Measurements from ENCODE around the gene SPHK1. TPM values are rescaled to one million over a fixed set of nuclear protein-coding genes. Genes with fewer than 3 reads are reported as not detected.
A peak's percentile ranks its signal among the peaks of the same experiment; 100 is the strongest.

Gene SPHK1
- polyA plus RNA-seq, 1 donor from 2014 or later, result 2.7 TPM

DNA sequence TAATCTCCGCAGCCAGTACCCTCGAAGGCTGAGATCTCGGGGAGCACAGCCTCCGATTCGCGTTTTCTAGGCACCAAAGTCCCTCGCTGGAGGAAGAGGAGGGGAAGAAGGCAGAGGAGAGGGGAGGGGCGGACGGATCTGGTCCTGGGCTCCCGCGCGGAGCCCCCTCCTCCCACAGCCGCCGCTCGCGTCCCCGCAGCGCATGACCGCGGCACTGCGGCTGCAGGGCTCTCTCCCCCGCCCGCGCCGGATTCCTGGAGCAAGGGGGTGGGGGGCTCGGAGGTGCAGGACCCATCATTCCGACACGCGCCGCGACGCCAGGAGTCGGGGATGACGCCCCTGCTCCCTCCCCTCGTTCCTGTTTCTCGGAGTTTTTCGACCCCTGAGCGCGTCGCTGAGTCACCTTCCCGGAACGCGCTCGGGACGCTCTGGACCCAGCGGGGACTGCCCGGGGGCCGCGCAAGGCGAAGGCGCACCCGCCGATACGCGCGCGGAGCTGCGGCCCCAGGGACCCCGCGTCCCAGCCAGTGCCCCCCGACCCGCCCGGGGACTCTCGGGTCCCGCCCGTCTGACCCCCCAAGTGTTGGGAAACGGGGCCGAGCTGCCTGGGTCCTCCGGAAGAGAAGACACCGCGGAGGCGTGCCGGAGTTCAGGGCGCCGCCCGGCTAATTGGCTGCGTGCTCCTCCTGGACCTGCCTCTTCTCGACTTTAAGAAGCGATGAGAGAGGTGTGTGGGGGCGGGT, 1.4 kb upstream of the SPHK1 start:
- TF ChIP-seq EP300 (conservative IDR thresholded peaks at IDR 0.05; ENCODE audit: poor library complexity, severe bottlenecking) (no peak), TAF1 (IDR thresholded peaks at IDR 0.05; ENCODE audit: low read depth) (peak; percentile 51)
- Histone ChIP-seq H3K4me2 (ENCODE audit: low read length) (peak overlapping the region; percentile 48), H3K4me3 (ENCODE audit: low read length) (peak overlapping the region; percentile 73), H3K27me3 (ENCODE audit: insufficient read depth, low read depth, low read length) (peaks cover 40% of the 10 kb centered on the region), H3K79me2 (replicated peaks; ENCODE audit: insufficient read depth, low read length) (no peaks in the 10 kb centered on the region), H3K9me2 (ENCODE audit: insufficient read depth, low read length) (no peaks in the 10 kb centered on the region), H4K20me1 (ENCODE audit: insufficient read depth) (no peaks in the 10 kb centered on the region), H3K36me3 (ENCODE audit: insufficient read depth, low read length) (no peaks in the 10 kb centered on the region), H3K9ac (ENCODE audit: low read length) (peak overlapping the region; percentile 51), H2AFZ (ENCODE audit: low read depth, low read length) (no peak overlapping the region), H3K9me3 (ENCODE audit: low read length) (no peaks in the 10 kb centered on the region), H3K27ac (ENCODE audit: low read length) (no peak overlapping the region), H3F3A (ENCODE audit: insufficient read depth, low read length, poor library complexity, severe bottlenecking) (no peaks in the 10 kb centered on the region)

DNA sequence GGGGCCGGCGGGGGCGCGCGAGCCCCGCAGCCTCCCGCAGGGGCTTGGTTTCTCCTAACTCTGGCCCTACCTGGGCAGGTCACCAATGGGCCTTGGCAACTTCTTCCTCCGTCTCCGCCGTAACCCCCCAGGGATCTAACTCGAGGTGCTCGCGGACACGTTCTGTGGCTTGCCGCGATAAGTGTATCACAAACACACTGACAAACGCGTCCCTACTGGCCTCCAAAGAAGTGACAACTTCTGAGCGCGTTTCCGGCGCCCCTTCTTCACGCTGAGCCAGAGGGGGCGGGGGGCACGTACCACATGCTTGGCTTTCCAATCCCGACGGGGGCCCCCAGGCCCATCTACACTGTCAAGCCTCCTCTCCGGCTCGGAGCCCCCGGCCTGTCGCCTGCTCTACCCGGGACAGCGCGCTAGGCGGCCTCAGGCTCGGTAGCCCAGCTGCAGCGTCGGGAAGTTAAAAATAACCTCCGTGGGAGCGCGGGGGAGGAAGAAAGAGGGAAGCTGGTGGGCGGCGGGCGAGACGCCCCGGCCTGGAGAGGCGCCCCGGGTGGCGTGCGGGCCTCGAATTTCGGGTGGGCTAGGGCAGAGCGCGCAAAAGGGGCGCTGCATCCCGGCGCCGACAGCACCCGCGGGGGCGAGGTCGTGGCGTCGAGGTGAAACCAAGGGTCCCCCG, 725 bp upstream of the SPHK1 start:
- Histone ChIP-seq H3K4me3 (ENCODE audit: low read length) (peak overlapping the region; percentile 73), H3F3A (ENCODE audit: insufficient read depth, low read length, poor library complexity, severe bottlenecking) (no peaks in the 10 kb centered on the region), H3K9me2 (ENCODE audit: insufficient read depth, low read length) (no peaks in the 10 kb centered on the region), H4K20me1 (ENCODE audit: insufficient read depth) (no peaks in the 10 kb centered on the region), H3K79me2 (replicated peaks; ENCODE audit: insufficient read depth, low read length) (no peaks in the 10 kb centered on the region), H3K9me3 (ENCODE audit: low read length) (no peaks in the 10 kb centered on the region), H3K9ac (ENCODE audit: low read length) (peak overlapping the region; percentile 51), H3K27ac (ENCODE audit: low read length) (no peak overlapping the region), H3K4me2 (ENCODE audit: low read length) (peak overlapping the region; percentile 48), H3K36me3 (ENCODE audit: insufficient read depth, low read length) (no peaks in the 10 kb centered on the region), H3K27me3 (ENCODE audit: insufficient read depth, low read depth, low read length) (peaks cover 40% of the 10 kb centered on the region), H2AFZ (ENCODE audit: low read depth, low read length) (no peak overlapping the region)
- peak; percentile 14 for TF ChIP-seq RAD21 (conservative IDR thresholded peaks at IDR 0.05)
- TF ChIP-seq EP300 (conservative IDR thresholded peaks at IDR 0.05; ENCODE audit: poor library complexity, severe bottlenecking), result peak; percentile 40
- TF ChIP-seq, protein P1, sequence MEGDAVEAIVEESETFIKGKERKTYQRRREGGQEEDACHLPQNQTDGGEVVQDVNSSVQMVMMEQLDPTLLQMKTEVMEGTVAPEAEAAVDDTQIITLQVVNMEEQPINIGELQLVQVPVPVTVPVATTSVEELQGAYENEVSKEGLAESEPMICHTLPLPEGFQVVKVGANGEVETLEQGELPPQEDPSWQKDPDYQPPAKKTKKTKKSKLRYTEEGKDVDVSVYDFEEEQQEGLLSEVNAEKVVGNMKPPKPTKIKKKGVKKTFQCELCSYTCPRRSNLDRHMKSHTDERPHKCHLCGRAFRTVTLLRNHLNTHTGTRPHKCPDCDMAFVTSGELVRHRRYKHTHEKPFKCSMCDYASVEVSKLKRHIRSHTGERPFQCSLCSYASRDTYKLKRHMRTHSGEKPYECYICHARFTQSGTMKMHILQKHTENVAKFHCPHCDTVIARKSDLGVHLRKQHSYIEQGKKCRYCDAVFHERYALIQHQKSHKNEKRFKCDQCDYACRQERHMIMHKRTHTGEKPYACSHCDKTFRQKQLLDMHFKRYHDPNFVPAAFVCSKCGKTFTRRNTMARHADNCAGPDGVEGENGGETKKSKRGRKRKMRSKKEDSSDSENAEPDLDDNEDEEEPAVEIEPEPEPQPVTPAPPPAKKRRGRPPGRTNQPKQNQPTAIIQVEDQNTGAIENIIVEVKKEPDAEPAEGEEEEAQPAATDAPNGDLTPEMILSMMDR (IDR thresholded peaks at IDR 0.05; ENCODE audit: poor library complexity, severe bottlenecking), result peak; percentile 57
- TF ChIP-seq POLR2AphosphoS5 (IDR thresholded peaks at IDR 0.05), result no peak

GRCh38 chr17:76384987-76385891, 830 bp downstream of the SPHK1 start:
- Histone ChIP-seq H3K4me3 (ENCODE audit: low read length) (peak overlapping the region; percentile 73), H3K9me3 (ENCODE audit: low read length) (no peaks in the 10 kb centered on the region), H3K79me2 (replicated peaks; ENCODE audit: insufficient read depth, low read length) (no peaks in the 10 kb centered on the region), H2AFZ (ENCODE audit: low read depth, low read length) (no peak overlapping the region), H3K27me3 (ENCODE audit: insufficient read depth, low read depth, low read length) (peaks cover 40% of the 10 kb centered on the region), H3K9me2 (ENCODE audit: insufficient read depth, low read length) (no peaks in the 10 kb centered on the region), H4K20me1 (ENCODE audit: insufficient read depth) (no peaks in the 10 kb centered on the region), H3K9ac (ENCODE audit: low read length) (peak overlapping the region; percentile 51), H3K36me3 (ENCODE audit: insufficient read depth, low read length) (no peaks in the 10 kb centered on the region), H3K4me2 (ENCODE audit: low read length) (peak overlapping the region; percentile 25), H3F3A (ENCODE audit: insufficient read depth, low read length, poor library complexity, severe bottlenecking) (no peaks in the 10 kb centered on the region), H3K27ac (ENCODE audit: low read length) (no peak overlapping the region)
- TF ChIP-seq POLR2AphosphoS5 (IDR thresholded peaks at IDR 0.05) (no peak), TAF1 (IDR thresholded peaks at IDR 0.05; ENCODE audit: low read depth) (no peak), SMC3 (conservative IDR thresholded peaks at IDR 0.05; ENCODE audit: poor library complexity) (no peak), REST (IDR thresholded peaks at IDR 0.05; ENCODE audit: borderline replicate concordance) (no peak), EZH2 (IDR thresholded peaks at IDR 0.05; ENCODE audit: borderline replicate concordance, insufficient read depth, low read length, poor library complexity, severe bottlenecking) (no peak), RAD21 (conservative IDR thresholded peaks at IDR 0.05) (no peak), EP300 (conservative IDR thresholded peaks at IDR 0.05; ENCODE audit: poor library complexity, severe bottlenecking) (no peak), MXI1 (conservative IDR thresholded peaks at IDR 0.05; ENCODE audit: poor library complexity, severe bottlenecking) (no peak)
- TF ChIP-seq, protein P1 (IDR thresholded peaks at IDR 0.05; ENCODE audit: poor library complexity, severe bottlenecking), result no peak

All from neural cell (in vitro differentiated cells).